Measurements from ENCODE around the gene MAML3.

GRCh38 chr4:139880841-139881240 is 273.1 kb downstream of the MAML3 start:
- TF ChIP-seq, protein P1, sequence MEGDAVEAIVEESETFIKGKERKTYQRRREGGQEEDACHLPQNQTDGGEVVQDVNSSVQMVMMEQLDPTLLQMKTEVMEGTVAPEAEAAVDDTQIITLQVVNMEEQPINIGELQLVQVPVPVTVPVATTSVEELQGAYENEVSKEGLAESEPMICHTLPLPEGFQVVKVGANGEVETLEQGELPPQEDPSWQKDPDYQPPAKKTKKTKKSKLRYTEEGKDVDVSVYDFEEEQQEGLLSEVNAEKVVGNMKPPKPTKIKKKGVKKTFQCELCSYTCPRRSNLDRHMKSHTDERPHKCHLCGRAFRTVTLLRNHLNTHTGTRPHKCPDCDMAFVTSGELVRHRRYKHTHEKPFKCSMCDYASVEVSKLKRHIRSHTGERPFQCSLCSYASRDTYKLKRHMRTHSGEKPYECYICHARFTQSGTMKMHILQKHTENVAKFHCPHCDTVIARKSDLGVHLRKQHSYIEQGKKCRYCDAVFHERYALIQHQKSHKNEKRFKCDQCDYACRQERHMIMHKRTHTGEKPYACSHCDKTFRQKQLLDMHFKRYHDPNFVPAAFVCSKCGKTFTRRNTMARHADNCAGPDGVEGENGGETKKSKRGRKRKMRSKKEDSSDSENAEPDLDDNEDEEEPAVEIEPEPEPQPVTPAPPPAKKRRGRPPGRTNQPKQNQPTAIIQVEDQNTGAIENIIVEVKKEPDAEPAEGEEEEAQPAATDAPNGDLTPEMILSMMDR (IDR thresholded peaks at IDR 0.05; ENCODE audit: low read depth, low read length, poor library complexity, severe bottlenecking) = no peak
- no peak for TF ChIP-seq EZH2phosphoT487 (IDR thresholded peaks at IDR 0.05; ENCODE audit: borderline replicate concordance, low read length)

Data from DOHH2 (cell line).